Activated naive CD8-positive, alpha-beta T cell treated with anti-CD3 and anti-CD28 coated beads, Interleukin-2, amount 10 ng/mL, durations not matched to agents 7 days and 5 days (primary cell): Measurements from ENCODE around the gene ROS1. TPM values are rescaled to one million over a fixed set of nuclear protein-coding genes. Genes with fewer than 3 reads are reported as not detected.
A peak's percentile ranks its signal among the peaks of the same experiment; 100 is the strongest.

Experiments
- ATAC-seq: fragments of 150-1000 bp; cut with Tn5 transposase; one replicate; pipeline ENCODE4 v1.10.0; 2021; ENCODE audit warnings: low read depth, moderate library complexity
- POLR2A ChIA-PET: fragments of 350-600 bp; sonication (Branson Sonifier 250); formaldehyde crosslinking; loops from one replicate; lab custom pipeline; 2021; ENCODE audit warnings: antibody characterized with exemption; lab: Charles Lee
- DNase-seq: peaks from one replicate; pipeline ENCODE4 v3.0.0; 2021
- H3K27ac Mint-ChIP-seq: one replicate; pipeline ENCODE4 v1.8.0; 2022; ENCODE audit warnings: mild to moderate bottlenecking, mixed read lengths
- H3K27me3 Mint-ChIP-seq: one replicate; pipeline ENCODE4 v1.8.0; 2022; ENCODE audit warnings: mild to moderate bottlenecking, moderate library complexity, mixed read lengths
- H3K36me3 Mint-ChIP-seq: one replicate; pipeline ENCODE4 v1.8.0; 2021; ENCODE audit warnings: mild to moderate bottlenecking, mixed read lengths
- H3K4me1 Mint-ChIP-seq: one replicate; pipeline ENCODE4 v1.8.0; 2021; ENCODE audit warnings: mixed read lengths
- H3K4me3 Mint-ChIP-seq: one replicate; pipeline ENCODE4 v1.8.0; 2022; ENCODE audit warnings: mild to moderate bottlenecking, moderate library complexity, mixed read lengths
- H3K9me3 Mint-ChIP-seq: one replicate; pipeline ENCODE4 v1.8.0; 2021; ENCODE audit warnings: mixed read lengths
- total RNA-seq, 2 experiments: library from RNA; stranded (reverse); gene quantifications; one replicate each; pipeline ENCODE4 v1.2.3, GENCODE V29; 2021

Gene ROS1
- total RNA-seq, 2 experiments from 2014 or later = not detected

- no peaks in the 10 kb centered on the region for H3K36me3 Mint-ChIP-seq
- peak overlapping the region; percentile 16 for H3K4me3 Mint-ChIP-seq
- POLR2A ChIA-PET = no interaction called here
- no peak overlapping the region for H3K27ac Mint-ChIP-seq
- ATAC-seq = no peak
- DNase-seq = peak; percentile 38
- peaks cover 90% of the 10 kb centered on the region for H3K27me3 Mint-ChIP-seq
- peaks cover 3% of the 10 kb centered on the region for H3K4me1 Mint-ChIP-seq
- no peaks in the 10 kb centered on the region for H3K9me3 Mint-ChIP-seq
Measured at GRCh38 chr6:117270055-117270842, 155.5 kb downstream of the ROS1 start.

GRCh38 chr6:117269638-117270054 is 156.1 kb downstream of the ROS1 start:
- Mint-ChIP-seq H3K27me3 (peaks cover 90% of the 10 kb centered on the region), H3K9me3 (no peaks in the 10 kb centered on the region), H3K4me3 (no peak overlapping the region), H3K27ac (no peak overlapping the region), H3K4me1 (peaks cover 8% of the 10 kb centered on the region), H3K36me3 (no peaks in the 10 kb centered on the region)
- no peak for ATAC-seq
- POLR2A ChIA-PET = no interaction called here
- no peak for DNase-seq

DNA sequence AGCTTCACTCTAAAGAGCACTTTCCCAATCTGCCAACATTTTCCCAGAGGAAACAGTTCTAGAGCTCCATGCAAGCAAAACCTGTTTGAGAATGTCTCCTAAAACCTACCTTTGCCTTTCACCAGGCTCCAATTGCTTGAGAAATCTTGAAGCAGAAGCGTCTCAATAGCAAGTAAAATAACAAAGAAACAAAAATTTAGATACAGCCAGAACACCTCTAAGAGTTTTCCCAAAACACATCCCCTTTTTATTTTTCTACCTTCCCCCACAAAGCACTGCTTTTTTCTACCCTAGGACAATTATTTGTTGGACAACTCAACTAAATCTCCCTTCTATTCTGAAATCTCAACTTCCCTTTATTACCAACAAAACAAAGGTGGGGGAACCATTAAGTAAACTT is 156.8 kb downstream of the ROS1 start:
- Mint-ChIP-seq H3K27ac (no peak overlapping the region), H3K9me3 (no peaks in the 10 kb centered on the region), H3K36me3 (no peaks in the 10 kb centered on the region), H3K27me3 (peaks cover 91% of the 10 kb centered on the region), H3K4me3 (no peak overlapping the region), H3K4me1 (peaks cover 10% of the 10 kb centered on the region)
- ATAC-seq (no peak), DNase-seq (no peak)
- POLR2A ChIA-PET = no interaction called here

- DNase-seq (no peak), ATAC-seq (no peak)
- POLR2A ChIA-PET = no interaction called here
- H3K36me3 Mint-ChIP-seq = no peaks in the 10 kb centered on the region
- H3K4me1 Mint-ChIP-seq = peaks cover 10% of the 10 kb centered on the region
- H3K27me3 Mint-ChIP-seq = peaks cover 92% of the 10 kb centered on the region
- no peaks in the 10 kb centered on the region for H3K9me3 Mint-ChIP-seq
- no peak overlapping the region for H3K27ac Mint-ChIP-seq
- H3K4me3 Mint-ChIP-seq = no peak overlapping the region
Measured at GRCh38 chr6:117267766-117268534, 157.8 kb downstream of the ROS1 start.

- DNase-seq (no peak), ATAC-seq (no peak)
- Mint-ChIP-seq H3K27me3 (peaks cover 92% of the 10 kb centered on the region), H3K4me3 (no peak overlapping the region), H3K36me3 (no peaks in the 10 kb centered on the region), H3K27ac (no peak overlapping the region), H3K9me3 (no peaks in the 10 kb centered on the region), H3K4me1 (peaks cover 10% of the 10 kb centered on the region)
- POLR2A ChIA-PET = no interaction called here
Measured at GRCh38 chr6:117267054-117267347, 158.7 kb downstream of the ROS1 start.

DNA sequence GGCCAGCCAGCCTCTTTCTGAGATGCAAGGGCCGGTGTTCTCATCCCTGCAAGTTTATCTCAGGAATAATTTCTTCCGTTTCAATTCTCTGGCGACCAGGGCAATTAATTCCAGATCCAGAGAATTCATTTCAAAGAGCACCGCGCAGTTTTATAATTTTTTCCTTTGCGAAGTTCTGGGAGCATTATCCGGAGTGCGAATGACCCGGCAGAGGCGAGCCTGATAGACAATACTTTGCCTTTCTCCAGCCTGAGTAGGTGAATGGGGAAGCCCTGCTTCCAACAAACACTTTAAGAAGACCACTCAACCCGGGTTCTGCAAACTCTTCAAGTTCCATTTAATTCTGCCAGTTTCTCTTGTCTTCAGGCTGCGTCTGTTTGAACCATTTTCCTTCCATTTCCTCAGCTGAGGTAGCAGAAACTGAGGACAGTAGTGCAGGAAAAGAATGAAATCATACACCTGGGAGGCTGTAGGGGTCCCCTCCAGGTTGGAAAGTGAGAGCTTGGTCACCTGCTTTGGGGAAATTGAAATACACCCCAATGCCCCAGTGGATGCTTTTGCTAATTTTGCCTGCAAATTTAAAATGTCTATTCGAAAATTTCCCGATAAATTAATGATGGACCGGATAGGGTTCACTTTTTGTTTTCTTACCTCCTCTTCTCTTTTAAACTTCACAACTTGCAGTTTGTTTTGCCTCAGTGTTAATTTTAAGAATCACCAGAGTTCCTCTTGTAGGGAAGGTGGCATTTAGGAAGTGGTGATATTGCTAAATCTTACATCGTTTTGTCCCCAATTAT is 159.3 kb downstream of the ROS1 start:
- Mint-ChIP-seq H3K27me3 (peaks cover 92% of the 10 kb centered on the region), H3K4me1 (peaks cover 10% of the 10 kb centered on the region), H3K4me3 (no peak overlapping the region), H3K27ac (no peak overlapping the region), H3K9me3 (no peaks in the 10 kb centered on the region), H3K36me3 (no peaks in the 10 kb centered on the region)
- DNase-seq = no peak
- ATAC-seq = no peak
- POLR2A ChIA-PET = no interaction called here

DNA sequence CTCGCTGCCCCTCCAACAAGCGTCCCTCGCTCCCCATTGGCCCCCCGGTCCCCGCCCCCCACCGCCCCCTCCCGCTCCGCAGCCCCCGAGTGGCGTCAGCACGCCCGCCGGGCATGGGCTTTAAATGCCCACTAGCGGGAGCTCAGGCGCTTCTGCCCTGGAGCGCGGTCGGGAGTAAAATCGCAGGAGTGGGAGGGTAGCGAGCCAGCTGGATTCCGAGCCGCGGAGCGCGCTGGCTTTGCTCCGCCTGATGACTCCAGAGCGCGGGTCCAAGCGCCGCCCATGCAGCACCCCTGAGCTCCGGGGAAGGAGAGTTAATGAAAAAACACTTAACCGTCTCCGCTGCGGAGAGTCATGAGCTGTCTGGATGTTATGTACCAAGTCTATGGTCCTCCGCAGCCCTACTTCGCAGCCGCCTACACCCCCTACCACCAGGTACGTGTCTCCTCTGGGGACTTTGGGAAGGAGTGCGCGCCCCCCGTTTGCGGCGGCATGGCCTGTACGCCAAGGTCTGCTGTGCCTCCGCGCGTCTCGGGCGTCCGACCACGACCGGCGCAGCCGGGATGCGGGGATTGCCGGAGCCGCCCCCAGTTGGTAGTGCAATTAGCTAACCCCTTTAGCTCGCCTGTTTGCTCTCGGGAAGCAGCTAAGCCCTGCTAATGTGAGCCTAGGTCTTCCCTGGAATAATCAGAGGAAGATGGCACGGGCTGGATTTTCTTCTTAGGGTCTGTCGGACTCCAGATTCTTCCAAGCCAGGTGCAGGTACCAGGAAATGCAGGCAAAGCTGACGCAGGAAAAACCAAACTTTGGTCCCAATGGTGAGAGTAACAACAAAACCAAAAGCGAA is 160.1 kb downstream of the ROS1 start, which contains the start of gene VGLL2:
Gene VGLL2 (plus strand): TSS at position 149 of the 847 bp plus-strand sequence. CDS start 206 bp downstream, at position 355.
- peak; percentile 26 for ATAC-seq
- Mint-ChIP-seq H3K4me1 (peaks cover 10% of the 10 kb centered on the region), H3K27ac (no peak within 1 kb of the TSS), H3K36me3 (no peaks in the 10 kb centered on the region), H3K27me3 (peaks cover 92% of the 10 kb centered on the region), H3K9me3 (no peaks in the 10 kb centered on the region), H3K4me3 (peak within 1 kb of the TSS; percentile 79)
- POLR2A ChIA-PET = no interaction called here
- peak; percentile 39 for DNase-seq

- peaks cover 92% of the 10 kb centered on the region for H3K27me3 Mint-ChIP-seq
- peak; percentile 43 for DNase-seq
- ATAC-seq = peak; percentile 37
- peaks cover 10% of the 10 kb centered on the region for H3K4me1 Mint-ChIP-seq
- H3K4me3 Mint-ChIP-seq = peak overlapping the region; percentile 79
- POLR2A ChIA-PET = no interaction called here
- no peak overlapping the region for H3K27ac Mint-ChIP-seq
- H3K9me3 Mint-ChIP-seq = no peaks in the 10 kb centered on the region
- H3K36me3 Mint-ChIP-seq = no peaks in the 10 kb centered on the region
Measured at GRCh38 chr6:117264692-117265409, 160.9 kb downstream of the ROS1 start.

GRCh38 chr6:117264369-117264691 is 161.4 kb downstream of the ROS1 start:
- peak overlapping the region; percentile 79 for H3K4me3 Mint-ChIP-seq
- H3K27me3 Mint-ChIP-seq = peaks cover 88% of the 10 kb centered on the region
- no peak for DNase-seq
- H3K9me3 Mint-ChIP-seq = no peaks in the 10 kb centered on the region
- no peak overlapping the region for H3K27ac Mint-ChIP-seq
- H3K36me3 Mint-ChIP-seq = no peaks in the 10 kb centered on the region
- peaks cover 8% of the 10 kb centered on the region for H3K4me1 Mint-ChIP-seq
- ATAC-seq = no peak
- POLR2A ChIA-PET = no interaction called here

GRCh38 chr6:117263353-117263927 is 162.3 kb downstream of the ROS1 start:
- Mint-ChIP-seq H3K4me1 (peaks cover 8% of the 10 kb centered on the region), H3K36me3 (no peaks in the 10 kb centered on the region), H3K4me3 (no peak overlapping the region), H3K27ac (no peak overlapping the region), H3K9me3 (no peaks in the 10 kb centered on the region), H3K27me3 (peaks cover 80% of the 10 kb centered on the region)
- DNase-seq (no peak), ATAC-seq (no peak)
- POLR2A ChIA-PET = no interaction called here

DNA sequence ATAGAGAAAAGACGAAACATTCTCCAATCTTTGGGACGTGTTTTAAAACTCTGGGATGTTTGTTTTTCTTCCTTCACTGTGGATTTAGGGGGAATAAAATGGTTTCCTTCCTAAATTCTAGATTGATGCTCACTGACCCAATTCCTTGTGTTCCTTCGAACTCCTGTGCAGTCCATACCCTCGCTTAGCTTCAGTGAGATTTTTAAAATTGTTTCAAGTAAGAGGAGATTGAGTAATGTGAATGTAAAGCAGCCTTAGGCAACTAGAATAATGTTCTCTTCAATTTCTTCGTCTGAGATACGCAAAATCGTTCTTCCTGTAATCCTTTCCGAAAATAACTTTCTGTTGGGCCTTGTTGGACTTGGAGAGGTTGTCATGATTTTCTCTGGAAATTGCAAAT is 162.9 kb downstream of the ROS1 start:
- Mint-ChIP-seq H3K36me3 (no peaks in the 10 kb centered on the region), H3K27me3 (peaks cover 73% of the 10 kb centered on the region), H3K4me3 (no peak overlapping the region), H3K27ac (no peak overlapping the region), H3K4me1 (peaks cover 8% of the 10 kb centered on the region), H3K9me3 (no peaks in the 10 kb centered on the region)
- POLR2A ChIA-PET = no interaction called here
- no peak for ATAC-seq
- DNase-seq = no peak

DNA sequence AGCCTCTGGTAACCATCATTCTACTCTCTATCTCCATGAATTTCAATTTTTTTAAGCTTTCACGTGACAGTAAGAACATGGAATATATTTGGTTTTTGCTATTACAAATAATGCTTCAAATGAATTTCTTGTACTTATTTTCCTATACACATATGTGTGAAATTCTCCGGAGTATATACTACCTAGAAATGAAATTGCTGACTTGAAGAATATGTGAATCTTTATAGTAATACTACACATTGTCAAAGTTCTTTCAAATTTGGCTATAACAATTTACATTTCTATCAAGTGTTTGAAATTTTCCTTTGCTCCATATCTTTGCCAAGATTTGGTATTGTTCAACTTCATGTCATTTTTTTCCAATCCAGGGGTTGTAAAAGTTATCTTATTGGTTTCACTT is 172.0 kb downstream of the ROS1 start:
- H3K4me1 Mint-ChIP-seq = no peaks in the 10 kb centered on the region
- H3K9me3 Mint-ChIP-seq = no peaks in the 10 kb centered on the region
- DNase-seq = no peak
- H3K4me3 Mint-ChIP-seq = no peak overlapping the region
- H3K27ac Mint-ChIP-seq = no peak overlapping the region
- H3K27me3 Mint-ChIP-seq = peaks cover 6% of the 10 kb centered on the region
- no peaks in the 10 kb centered on the region for H3K36me3 Mint-ChIP-seq
- no peak for ATAC-seq
- POLR2A ChIA-PET = no interaction called here
